Stimulated activated naive CD8-positive, alpha-beta T cell treated with anti-CD3 and anti-CD28 coated beads, Interleukin-15, amount 100 ng/mL, for 72 hours (primary cell): ENCODE measurements around the gene LOX.

Experiments
- ATAC-seq: fragments of 150-1000 bp; cut with Tn5 transposase; 2 replicates; pipeline ENCODE4 v1.10.0; 2021; ENCODE audit warnings: mild to moderate bottlenecking, moderate library complexity
- DNase-seq, 2 donors: peaks; one replicate each; pipeline ENCODE4 v3.0.0; 2021 to 2022
- H3K27ac Mint-ChIP-seq, 2 donors: one replicate each; pipeline ENCODE4 v1.8.0; 2022; ENCODE audit warnings: mild to moderate bottlenecking in 2 of 2, mixed read lengths in 2 of 2, moderate library complexity in 2 of 2
- H3K27me3 Mint-ChIP-seq: one replicate; pipeline ENCODE4 v1.8.0; 2022; ENCODE audit warnings: mixed read lengths
- H3K4me1 Mint-ChIP-seq: one replicate; pipeline ENCODE4 v1.8.0; 2022; ENCODE audit warnings: mild to moderate bottlenecking, mixed read lengths
- H3K4me3 Mint-ChIP-seq, 2 donors: one replicate each; pipeline ENCODE4 v1.8.0; 2022; ENCODE audit warnings: mild to moderate bottlenecking in 2 of 2, mixed read lengths in 2 of 2, moderate library complexity in 1 of 2
- H3K9me3 Mint-ChIP-seq, 2 donors: one replicate each; pipeline ENCODE4 v1.8.0; 2022; ENCODE audit warnings: mixed read lengths in 2 of 2

The LOX gene

DNA sequence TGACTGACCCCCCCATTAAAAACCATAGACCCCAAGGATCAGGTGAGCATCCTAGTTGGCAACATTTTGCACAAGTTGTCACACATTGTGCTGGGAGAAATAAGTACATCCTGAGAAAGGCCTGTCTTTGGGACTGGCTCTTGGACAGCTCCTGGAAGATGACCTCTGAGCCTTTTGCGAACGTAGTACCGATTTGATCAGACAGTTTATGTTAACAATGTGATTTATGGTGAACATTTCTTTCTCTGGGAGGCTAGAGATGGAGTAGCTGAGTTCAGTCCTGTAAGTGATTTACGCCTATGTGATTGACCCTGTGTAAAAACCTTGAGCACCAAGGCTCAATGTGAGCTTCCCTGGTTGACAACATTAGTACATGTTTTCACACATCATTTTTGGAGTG lies 41.7 kb downstream of the LOX start:
- no peaks in the 10 kb centered on the region for H3K27me3 Mint-ChIP-seq
- H3K9me3 Mint-ChIP-seq, result no peaks in the 10 kb centered on the region
- H3K4me3 Mint-ChIP-seq, result no peak overlapping the region
- DNase-seq (no peak), ATAC-seq (no peak)
- H3K27ac Mint-ChIP-seq, result no peak overlapping the region
- H3K4me1 Mint-ChIP-seq, result no peaks in the 10 kb centered on the region

DNA sequence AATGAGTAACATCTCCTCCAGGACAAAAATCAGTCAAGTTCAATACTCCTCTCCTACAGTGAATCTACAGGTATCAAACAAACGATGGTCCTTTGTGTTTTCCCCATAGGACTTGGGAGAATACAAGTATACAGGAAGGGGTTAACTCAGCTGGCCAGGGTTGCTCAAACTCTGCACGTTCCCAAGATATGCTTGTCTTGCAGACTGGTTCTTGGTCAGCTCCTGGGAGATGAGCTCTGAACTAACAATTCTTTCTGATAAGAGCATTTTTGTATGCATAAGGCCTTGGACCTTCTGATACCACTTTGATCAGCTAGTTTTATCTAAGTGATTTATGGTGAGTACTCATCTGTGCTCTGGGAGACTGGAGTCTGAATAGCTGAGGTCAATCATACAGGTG lies 42.1 kb downstream of the LOX start:
- Mint-ChIP-seq H3K27me3 (no peaks in the 10 kb centered on the region), H3K4me1 (no peaks in the 10 kb centered on the region), H3K27ac (no peak overlapping the region), H3K9me3 (no peaks in the 10 kb centered on the region), H3K4me3 (no peak overlapping the region)
- no peak for ATAC-seq
- no peak for DNase-seq

DNA sequence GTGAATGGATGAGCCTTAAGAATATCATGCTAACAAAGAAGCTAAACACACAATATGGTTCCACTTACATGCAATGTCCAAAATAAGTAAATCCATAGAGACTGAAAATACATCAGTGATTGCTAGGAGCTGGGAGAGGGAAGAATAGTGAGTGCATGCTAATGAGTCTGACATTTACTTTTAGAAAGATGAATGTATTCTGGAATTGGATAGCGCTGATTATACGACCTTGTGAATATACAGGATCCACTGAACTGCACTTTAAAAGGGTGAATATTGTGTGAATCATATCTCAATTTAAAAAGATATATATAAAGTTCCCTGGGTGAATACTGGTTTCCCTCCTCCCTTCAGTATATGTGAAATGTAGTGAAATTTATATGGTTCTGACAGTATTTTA lies 46.2 kb downstream of the LOX start:
- no peaks in the 10 kb centered on the region for H3K4me1 Mint-ChIP-seq
- H3K27me3 Mint-ChIP-seq, result no peaks in the 10 kb centered on the region
- H3K27ac Mint-ChIP-seq, result no peak overlapping the region
- H3K9me3 Mint-ChIP-seq, result no peaks in the 10 kb centered on the region
- DNase-seq, result no peak
- ATAC-seq, result no peak
- H3K4me3 Mint-ChIP-seq, result no peak overlapping the region

GRCh38 chr5:122030251-122030650 lies 47.8 kb downstream of the LOX start:
- no peaks in the 10 kb centered on the region for H3K4me1 Mint-ChIP-seq
- H3K27ac Mint-ChIP-seq, result no peak overlapping the region
- H3K4me3 Mint-ChIP-seq, result no peak overlapping the region
- H3K9me3 Mint-ChIP-seq, result no peaks in the 10 kb centered on the region
- ATAC-seq (no peak), DNase-seq (no peak)
- no peaks in the 10 kb centered on the region for H3K27me3 Mint-ChIP-seq

DNA sequence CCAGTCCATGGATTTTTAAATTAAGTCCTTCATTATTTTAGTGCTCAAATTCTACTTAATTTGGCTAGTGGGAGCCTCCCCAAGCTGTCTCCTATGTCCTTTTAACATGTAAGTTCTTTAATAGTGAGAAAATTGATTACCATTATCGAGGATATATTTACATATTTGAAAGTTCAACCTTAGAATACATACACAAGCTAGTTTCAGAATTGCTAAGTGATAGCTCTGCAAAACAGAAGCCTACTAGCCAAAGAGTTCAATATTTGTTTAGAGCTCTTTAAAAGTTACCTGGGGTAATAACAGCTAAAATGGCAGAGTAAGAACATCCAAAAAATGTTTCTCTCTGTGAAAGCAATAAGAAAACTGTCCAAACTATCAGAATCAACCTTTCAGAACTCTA lies 48.2 kb downstream of the LOX start:
- ATAC-seq (no peak), DNase-seq (no peak)
- Mint-ChIP-seq H3K4me3 (no peak overlapping the region), H3K27me3 (no peaks in the 10 kb centered on the region), H3K9me3 (no peaks in the 10 kb centered on the region), H3K4me1 (no peaks in the 10 kb centered on the region), H3K27ac (no peak overlapping the region)

DNA sequence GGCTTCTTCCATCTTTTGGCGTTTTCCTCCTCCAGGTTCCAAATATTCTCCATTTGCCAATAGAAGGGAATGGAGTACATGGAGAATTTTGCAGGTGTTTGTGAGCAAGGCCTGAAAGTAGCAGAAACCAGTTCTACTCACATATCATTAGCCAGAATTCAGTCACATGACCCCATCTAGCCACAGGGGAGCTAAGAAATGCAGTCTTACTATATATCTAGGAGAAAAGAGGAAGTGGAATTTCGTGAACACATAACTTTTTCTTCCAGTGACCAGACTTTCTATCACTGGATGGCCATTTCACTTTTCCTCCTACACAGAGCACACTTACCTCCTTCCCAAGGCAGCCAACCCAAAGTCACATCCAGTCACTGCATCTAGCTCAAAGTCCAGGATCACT lies 55.1 kb downstream of the LOX start:
- Mint-ChIP-seq H3K9me3 (peaks cover 0 to 5% of the 10 kb centered on the region in 2 donors), H3K4me3 (no peak overlapping the region), H3K27me3 (no peaks in the 10 kb centered on the region), H3K4me1 (peaks cover 9% of the 10 kb centered on the region), H3K27ac (no peak overlapping the region)
- no peak for DNase-seq
- no peak for ATAC-seq

DNA sequence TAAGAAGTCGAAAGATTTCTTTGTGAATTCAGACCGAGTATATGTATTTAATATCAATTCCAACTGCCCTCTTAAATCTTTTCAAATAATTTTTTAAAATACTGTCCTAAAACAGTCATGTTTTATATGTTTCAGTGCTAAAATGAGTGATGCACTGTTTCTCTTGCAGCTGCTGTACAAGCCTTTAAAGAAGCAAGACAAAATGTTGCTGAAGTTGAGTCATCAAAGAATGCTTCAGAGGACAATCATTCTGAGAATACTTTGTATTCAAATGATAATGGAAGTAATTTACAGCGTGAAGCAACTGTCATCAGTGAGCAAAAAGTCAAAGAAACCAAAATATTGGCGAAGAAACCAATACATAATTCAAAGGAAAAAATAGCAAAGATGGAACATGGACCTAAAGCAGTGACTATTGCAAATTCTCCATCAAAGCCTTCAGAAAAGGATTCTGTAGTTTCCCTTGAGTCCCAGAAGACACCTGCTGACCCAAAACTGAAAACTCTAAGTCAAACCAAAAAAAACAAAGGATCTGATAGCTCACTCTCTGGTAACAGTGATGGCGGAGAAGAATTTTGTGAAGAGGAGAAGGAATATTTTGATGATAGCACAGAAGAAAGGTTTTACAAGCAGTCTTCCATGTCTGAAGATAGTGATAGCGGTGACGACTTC lies 58.0 kb downstream of the LOX start:
- Mint-ChIP-seq H3K4me3 (peak overlapping the region in 1 of 2 donors; percentile 50), H3K27ac (peak overlapping the region in 1 of 2 donors; percentile 64), H3K27me3 (no peaks in the 10 kb centered on the region), H3K9me3 (peaks cover 0 to 5% of the 10 kb centered on the region in 2 donors), H3K4me1 (peaks cover 9% of the 10 kb centered on the region)
- peak; percentile 78 for ATAC-seq
- no peak for DNase-seq

DNA sequence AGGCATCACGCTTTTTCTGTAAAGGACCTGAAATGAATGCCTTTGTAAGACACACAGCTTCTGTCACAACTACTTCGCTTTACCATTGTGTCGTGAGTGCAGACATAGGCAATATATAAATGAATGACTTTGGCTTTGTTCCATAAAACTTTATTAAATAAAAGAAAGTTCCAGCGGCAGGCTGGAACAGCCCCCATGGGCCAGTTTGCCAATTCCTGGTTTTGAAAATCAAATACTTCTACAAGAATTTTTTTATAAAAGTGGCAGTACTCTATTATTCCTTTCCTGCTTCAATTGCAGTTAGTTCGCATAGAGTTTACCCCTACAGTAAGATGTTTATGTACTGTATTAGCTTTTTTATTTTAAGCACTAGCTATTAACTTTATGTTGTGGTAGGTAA lies 62.6 kb downstream of the LOX start:
- no peak for DNase-seq
- no peaks in the 10 kb centered on the region for H3K27me3 Mint-ChIP-seq
- H3K27ac Mint-ChIP-seq, result no peak overlapping the region
- H3K4me3 Mint-ChIP-seq, result no peak overlapping the region
- peaks cover 7% of the 10 kb centered on the region for H3K4me1 Mint-ChIP-seq
- no peaks in the 10 kb centered on the region for H3K9me3 Mint-ChIP-seq
- ATAC-seq, result no peak

GRCh38 chr5:122014236-122014935 lies 63.7 kb downstream of the LOX start:
- no peak overlapping the region for H3K4me3 Mint-ChIP-seq
- ATAC-seq, result no peak
- peaks cover 10% of the 10 kb centered on the region for H3K4me1 Mint-ChIP-seq
- no peak overlapping the region for H3K27ac Mint-ChIP-seq
- H3K27me3 Mint-ChIP-seq, result no peaks in the 10 kb centered on the region
- no peaks in the 10 kb centered on the region for H3K9me3 Mint-ChIP-seq
- no peak for DNase-seq
